Activated CD4-positive, alpha-beta T cell treated with anti-CD3 and anti-CD28 coated beads, Interleukin-2, amount 10 ng/mL, durations not matched to agents 24 days and 14 days (primary cell): Measurements from ENCODE around the gene ARHGEF10L. TPM values are rescaled to one million over a fixed set of nuclear protein-coding genes. Genes with fewer than 3 reads are reported as not detected.
"Not testable (repeated sequence)": the region's sequence is repeated elsewhere in the genome, so short reads cannot be mapped to it uniquely, and the experiment has no call there.

Experiments used
- DNase-seq: peaks from one replicate; pipeline ENCODE4 v3.0.0; 2022
- H3K27ac Mint-ChIP-seq: one replicate; pipeline ENCODE4 v1.8.0; 2022; ENCODE audit warnings: mild to moderate bottlenecking, mixed read lengths
- H3K27me3 Mint-ChIP-seq: one replicate; pipeline ENCODE4 v1.8.0; 2022; ENCODE audit warnings: mixed read lengths
- H3K36me3 Mint-ChIP-seq: one replicate; pipeline ENCODE4 v1.8.0; 2022; ENCODE audit warnings: low read depth, mild to moderate bottlenecking, mixed read lengths
- H3K4me1 Mint-ChIP-seq: one replicate; pipeline ENCODE4 v1.8.0; 2021; ENCODE audit warnings: mixed read lengths
- H3K4me3 Mint-ChIP-seq: one replicate; pipeline ENCODE4 v1.8.0; 2022; ENCODE audit warnings: mild to moderate bottlenecking, moderate library complexity, mixed read lengths
- H3K9me3 Mint-ChIP-seq: one replicate; pipeline ENCODE4 v1.8.0; 2021; ENCODE audit warnings: mixed read lengths
- intact Hi-C: fragments of 100-400 bp; cut with micrococcal nuclease; formaldehyde crosslinking; loops from one replicate; pipeline ENCODE4 v1.15.1; 2023
- total RNA-seq: library from RNA; stranded (reverse); gene quantifications from 2 replicates; pipeline ENCODE4 v1.2.3, GENCODE V29; 2022

Gene ARHGEF10L
- total RNA-seq, 1 donor from 2014 or later = not detected

GRCh38 chr1:17736625-17737024 lies 197.1 kb downstream of the ARHGEF10L start:
- Mint-ChIP-seq H3K27me3 (no peaks in the 10 kb centered on the region), H3K4me1 (no peaks in the 10 kb centered on the region), H3K4me3 (no peak overlapping the region), H3K9me3 (no peaks in the 10 kb centered on the region), H3K36me3 (no peaks in the 10 kb centered on the region), H3K27ac (no peak overlapping the region)
- intact Hi-C loops = no loop called here
- no peak for DNase-seq

- H3K4me1 Mint-ChIP-seq = no peaks in the 10 kb centered on the region
- intact Hi-C loops = no loop called here
These were observed 199.6 kb downstream of the ARHGEF10L start for GRCh38 chr1:17739050-17739449.

DNA sequence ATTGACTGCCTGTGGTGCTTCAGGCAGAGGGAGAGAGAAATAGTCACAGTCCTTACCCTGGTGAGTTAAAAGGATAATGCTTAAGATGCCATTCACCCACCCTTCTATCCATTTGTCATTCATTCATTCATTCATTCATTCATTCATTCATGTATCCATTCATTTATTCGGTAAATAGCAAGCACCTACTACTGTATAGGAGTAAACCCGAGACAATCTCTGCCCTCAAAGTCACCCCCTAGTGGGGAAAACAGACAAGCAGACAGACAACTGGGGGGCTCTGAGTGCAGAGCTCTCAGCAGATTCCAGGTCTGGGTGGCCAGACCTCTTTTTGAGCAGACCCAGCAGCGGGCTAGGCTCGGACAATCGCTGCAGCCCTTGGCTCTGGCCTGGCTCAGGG lies 201.6 kb downstream of the ARHGEF10L start:
- no peak for DNase-seq
- no peak overlapping the region for H3K4me3 Mint-ChIP-seq
- no peaks in the 10 kb centered on the region for H3K36me3 Mint-ChIP-seq
- no peaks in the 10 kb centered on the region for H3K27me3 Mint-ChIP-seq
- no peaks in the 10 kb centered on the region for H3K9me3 Mint-ChIP-seq
- intact Hi-C loops = no loop called here
- no peaks in the 10 kb centered on the region for H3K4me1 Mint-ChIP-seq
- no peak overlapping the region for H3K27ac Mint-ChIP-seq

More at GRCh38 chr1:17739050-17739449, 199.6 kb downstream of the ARHGEF10L start:
- Mint-ChIP-seq H3K4me3 (no peak overlapping the region), H3K27me3 (no peaks in the 10 kb centered on the region), H3K27ac (no peak overlapping the region), H3K36me3 (no peaks in the 10 kb centered on the region), H3K9me3 (no peaks in the 10 kb centered on the region)
- DNase-seq = no peak

DNA sequence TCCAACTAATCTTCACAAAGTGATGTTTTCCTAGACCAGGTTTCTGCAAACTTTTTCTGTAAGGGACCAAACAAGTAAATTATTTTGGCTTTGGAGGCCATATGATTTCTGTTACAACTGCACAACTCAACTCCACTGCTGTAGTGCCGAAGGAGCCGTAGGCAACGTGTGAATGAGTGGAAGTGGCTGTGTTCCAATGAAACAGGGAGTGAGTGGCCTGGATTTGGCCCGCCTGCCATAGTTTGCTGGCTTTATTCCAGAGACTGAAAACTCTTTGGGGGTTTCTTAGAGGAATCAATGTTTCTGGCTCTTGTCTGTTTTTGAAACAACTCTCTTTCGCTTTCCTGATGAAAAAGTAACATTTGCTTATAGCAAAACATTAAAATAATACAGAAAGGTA lies 203.1 kb downstream of the ARHGEF10L start:
- Mint-ChIP-seq H3K27ac (no peak overlapping the region), H3K9me3 (no peaks in the 10 kb centered on the region), H3K4me3 (no peak overlapping the region), H3K36me3 (no peaks in the 10 kb centered on the region), H3K27me3 (no peaks in the 10 kb centered on the region), H3K4me1 (no peaks in the 10 kb centered on the region)
- no peak for DNase-seq
- intact Hi-C loops = no loop called here

GRCh38 chr1:17743008-17743647 lies 203.6 kb downstream of the ARHGEF10L start:
- Mint-ChIP-seq H3K4me1 (no peaks in the 10 kb centered on the region), H3K27me3 (no peaks in the 10 kb centered on the region), H3K4me3 (no peak overlapping the region), H3K27ac (no peak overlapping the region), H3K36me3 (no peaks in the 10 kb centered on the region), H3K9me3 (no peaks in the 10 kb centered on the region)
- no peak for DNase-seq
- intact Hi-C loops = no loop called here

GRCh38 chr1:17743925-17744324 lies 204.4 kb downstream of the ARHGEF10L start:
- H3K36me3 Mint-ChIP-seq = no peaks in the 10 kb centered on the region

DNA sequence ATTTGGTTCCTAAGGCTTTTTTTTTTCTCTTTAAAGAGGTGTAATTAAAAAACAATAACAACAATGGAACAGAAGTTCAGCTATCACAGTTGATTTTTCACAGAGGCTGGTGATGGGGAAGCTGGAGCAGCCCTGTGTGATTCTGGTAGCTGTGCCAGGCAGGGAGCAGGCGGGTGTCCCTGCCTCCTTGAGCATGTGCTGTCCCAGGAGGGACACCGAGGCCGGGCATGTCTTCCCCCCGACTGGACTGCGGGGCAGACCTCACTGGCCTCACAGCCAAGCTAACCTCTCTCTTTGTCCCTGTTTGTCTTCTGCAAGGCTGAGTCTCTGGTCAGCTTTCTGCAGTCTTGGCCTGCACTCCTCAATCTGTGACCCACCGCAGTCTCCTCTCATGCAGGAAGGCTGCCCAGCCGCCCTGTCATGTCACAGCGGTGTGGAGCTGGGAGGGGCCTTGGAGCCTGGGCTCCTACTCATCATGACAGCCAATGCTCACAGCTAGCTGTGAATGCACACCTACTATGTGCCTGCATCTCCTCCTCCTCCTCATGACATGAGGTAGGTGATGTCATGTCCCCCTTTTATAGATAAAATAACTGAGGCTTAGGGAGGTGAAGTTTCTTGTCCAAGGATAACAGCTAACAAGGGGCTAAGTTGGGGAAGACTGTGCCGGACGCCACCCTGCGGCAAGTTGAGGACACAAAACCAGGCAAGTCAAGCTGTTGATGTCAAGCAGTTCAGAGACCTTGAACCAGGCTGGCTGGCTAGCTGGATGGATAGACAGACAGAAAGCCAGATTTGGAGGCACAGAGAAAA lies 205.4 kb downstream of the ARHGEF10L start:
- Mint-ChIP-seq H3K9me3 (no peaks in the 10 kb centered on the region), H3K4me3 (no peak overlapping the region), H3K4me1 (no peaks in the 10 kb centered on the region), H3K27ac (no peak overlapping the region), H3K36me3 (no peaks in the 10 kb centered on the region), H3K27me3 (no peaks in the 10 kb centered on the region)
- DNase-seq = no peak
- intact Hi-C loops = no loop called here

More at GRCh38 chr1:17743925-17744324, 204.4 kb downstream of the ARHGEF10L start:
- Mint-ChIP-seq H3K9me3 (no peaks in the 10 kb centered on the region), H3K4me3 (no peak overlapping the region), H3K4me1 (no peaks in the 10 kb centered on the region), H3K27me3 (no peaks in the 10 kb centered on the region), H3K27ac (no peak overlapping the region)
- intact Hi-C loops = no loop called here
- no peak for DNase-seq

GRCh38 chr1:17745479-17745955 lies 206.0 kb downstream of the ARHGEF10L start:
- H3K4me3 Mint-ChIP-seq = no peak overlapping the region
- no peaks in the 10 kb centered on the region for H3K36me3 Mint-ChIP-seq
- H3K9me3 Mint-ChIP-seq = no peaks in the 10 kb centered on the region
- H3K4me1 Mint-ChIP-seq = no peaks in the 10 kb centered on the region
- H3K27ac Mint-ChIP-seq = no peak overlapping the region
- intact Hi-C loops = no loop called here
- no peak for DNase-seq
- H3K27me3 Mint-ChIP-seq = no peaks in the 10 kb centered on the region

DNA sequence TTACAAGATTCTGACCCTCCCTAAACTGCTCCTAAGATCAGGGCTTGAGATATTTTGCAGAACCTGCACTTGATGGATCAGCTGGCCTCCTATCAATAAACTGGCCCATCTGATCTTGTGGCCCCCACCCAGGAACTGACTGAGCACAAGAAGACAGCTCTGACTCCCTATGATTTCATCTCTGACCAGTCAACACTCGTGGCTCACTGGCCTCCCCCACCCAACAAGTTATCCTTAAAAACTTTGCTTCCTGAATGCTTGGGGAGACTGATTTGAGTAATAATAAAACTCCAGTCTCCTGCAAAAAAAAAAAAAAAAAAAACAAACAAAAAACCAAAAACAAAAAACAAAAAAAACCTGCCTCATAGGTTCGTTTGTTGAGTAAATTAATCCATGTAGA lies 206.8 kb downstream of the ARHGEF10L start:
- H3K27me3 Mint-ChIP-seq, H3K27ac Mint-ChIP-seq, intact Hi-C loops, H3K36me3 Mint-ChIP-seq, H3K4me3 Mint-ChIP-seq, H3K4me1 Mint-ChIP-seq, H3K9me3 Mint-ChIP-seq, DNase-seq: not testable (repeated sequence)

GRCh38 chr1:17746920-17747319 lies 207.4 kb downstream of the ARHGEF10L start:
- H3K27ac Mint-ChIP-seq = no peak overlapping the region
- DNase-seq = no peak
- intact Hi-C loops = no loop called here
- H3K27me3 Mint-ChIP-seq = no peaks in the 10 kb centered on the region
- H3K36me3 Mint-ChIP-seq = no peaks in the 10 kb centered on the region
- no peak overlapping the region for H3K4me3 Mint-ChIP-seq
- H3K9me3 Mint-ChIP-seq = no peaks in the 10 kb centered on the region
- no peaks in the 10 kb centered on the region for H3K4me1 Mint-ChIP-seq

Other genes starting within 250 kb of the ARHGEF10L start
- gene PADI4, start 231.5 kb upstream of the ARHGEF10L start, total RNA-seq = 0.09 and 0.12 TPM in 2 replicates
- gene PADI6, start 167.5 kb upstream of the ARHGEF10L start, total RNA-seq = not detected in 2 replicates
- gene RCC2, start 100.0 kb upstream of the ARHGEF10L start, total RNA-seq = 225 and 234 TPM in 2 replicates
- gene ACTL8, start 215.6 kb downstream of the ARHGEF10L start, total RNA-seq = not detected in 2 replicates